ACC112 (cell line): Measurements from ENCODE around the gene RAD51B.

ENCODE experiments used
- H2AFZ ChIP-seq: fragments of 200-600 bp; sonication (generic); one replicate; pipeline ENCODE4 v1.6.0; 2017; ENCODE audit warnings: antibody characterized with exemption, low read length; ENCODE audit not compliant: unreplicated experiment
- H3K27ac ChIP-seq: fragments of 200-600 bp; sonication (generic); 2 replicates; pipeline ENCODE4 v1.5.1; 2014; ENCODE audit warnings: low read depth, mild to moderate bottlenecking, antibody characterized with exemption, low read length, moderate library complexity
- H3K27me3 ChIP-seq: fragments of 200-600 bp; sonication (generic); 2 replicates; pipeline ENCODE4 v1.6.1; 2014; ENCODE audit warnings: mild to moderate bottlenecking, antibody characterized with exemption, low read length, moderate library complexity, mixed read lengths; ENCODE audit not compliant: insufficient read depth
- H3K36me3 ChIP-seq: fragments of 200-600 bp; sonication (generic); 2 replicates; pipeline ENCODE4 v1.6.1; 2016; ENCODE audit warnings: mild to moderate bottlenecking, antibody characterized with exemption, low read length, moderate library complexity, mixed read lengths; ENCODE audit not compliant: insufficient read depth
- H3K4me1 ChIP-seq: fragments of 200-600 bp; sonication (generic); one replicate; pipeline ENCODE4 v1.6.1; 2016; ENCODE audit warnings: low read length, mixed read lengths; ENCODE audit not compliant: insufficient read depth, unreplicated experiment, control insufficient read depth
- H3K4me3 ChIP-seq: fragments of 200-600 bp; sonication (generic); 2 replicates; pipeline ENCODE4 v1.5.1; 2014; ENCODE audit warnings: mild to moderate bottlenecking, low read depth, low read length
- H3K79me2 ChIP-seq: fragments of 200-600 bp; sonication (generic); one replicate; pipeline ENCODE4 v1.6.0; 2016; ENCODE audit warnings: low read length; ENCODE audit not compliant: control insufficient read depth, unreplicated experiment, insufficient read depth

The RAD51B gene

GRCh38 chr14:68575426-68575825 is 755.8 kb downstream of the RAD51B start:
- Histone ChIP-seq H3K27ac (peak overlapping the region; percentile 93), H3K27me3 (no peaks in the 10 kb centered on the region), H3K4me3 (no peak overlapping the region), H3K4me1 (peaks cover 45% of the 10 kb centered on the region), H2AFZ (no peak overlapping the region), H3K79me2 (no peaks in the 10 kb centered on the region), H3K36me3 (no peaks in the 10 kb centered on the region)

- Histone ChIP-seq H2AFZ (peak overlapping the region; percentile 55), H3K27me3 (no peaks in the 10 kb centered on the region), H3K4me1 (peaks cover 45% of the 10 kb centered on the region), H3K79me2 (no peaks in the 10 kb centered on the region), H3K27ac (peak overlapping the region; percentile 93), H3K36me3 (no peaks in the 10 kb centered on the region), H3K4me3 (no peak overlapping the region)
Measured at GRCh38 chr14:68576031-68576430, 756.5 kb downstream of the RAD51B start.

DNA sequence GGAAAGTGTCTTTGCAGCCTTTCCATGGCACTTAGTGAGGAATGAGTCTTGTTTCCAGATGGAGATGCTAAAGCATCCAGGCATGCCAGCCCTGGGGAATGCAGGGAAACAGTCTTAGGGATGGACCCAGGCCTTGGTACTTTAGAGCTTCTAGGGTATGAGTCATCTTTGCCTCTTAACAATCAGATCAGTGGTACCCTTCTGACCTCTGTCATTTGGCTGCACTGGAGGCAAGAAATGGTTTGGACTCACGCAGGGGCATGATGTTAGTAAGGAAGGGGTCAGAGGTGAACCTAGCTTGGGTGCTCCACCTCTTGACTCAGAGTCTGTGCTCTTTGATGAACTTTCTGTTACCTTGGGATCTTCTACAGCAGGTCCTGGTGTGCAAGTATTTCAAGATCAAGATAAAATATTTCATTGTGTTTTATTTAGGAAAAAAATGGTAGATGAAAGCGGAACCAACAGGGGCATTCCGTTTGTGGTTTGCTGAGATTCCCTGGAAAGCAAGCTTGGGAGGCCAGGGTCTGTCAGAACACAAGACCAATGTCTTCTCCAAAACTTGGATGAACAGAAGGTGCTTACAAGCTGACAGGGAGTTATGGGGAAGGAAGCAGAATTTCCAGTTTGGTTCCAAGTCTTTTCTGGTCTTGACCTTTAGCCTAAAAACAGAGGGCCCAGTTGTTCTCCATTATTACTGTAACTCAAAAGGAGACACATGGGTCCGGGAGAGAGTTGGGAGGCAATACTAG is 757.1 kb downstream of the RAD51B start:
- Histone ChIP-seq H3K4me1 (peaks cover 45% of the 10 kb centered on the region), H3K4me3 (no peak overlapping the region), H3K27me3 (no peaks in the 10 kb centered on the region), H3K27ac (peak overlapping the region; percentile 93), H2AFZ (no peak overlapping the region), H3K36me3 (no peaks in the 10 kb centered on the region), H3K79me2 (no peaks in the 10 kb centered on the region)

- no peaks in the 10 kb centered on the region for H3K36me3 ChIP-seq
- H3K27me3 ChIP-seq, result no peaks in the 10 kb centered on the region
- H3K27ac ChIP-seq, result peak overlapping the region; percentile 93
- H3K4me1 ChIP-seq, result peaks cover 45% of the 10 kb centered on the region
- no peak overlapping the region for H2AFZ ChIP-seq
- H3K79me2 ChIP-seq, result no peaks in the 10 kb centered on the region
- no peak overlapping the region for H3K4me3 ChIP-seq
Measured at GRCh38 chr14:68577802-68578541, 758.4 kb downstream of the RAD51B start.

GRCh38 chr14:68578597-68578996 is 759.0 kb downstream of the RAD51B start:
- no peak overlapping the region for H2AFZ ChIP-seq
- no peaks in the 10 kb centered on the region for H3K27me3 ChIP-seq
- H3K36me3 ChIP-seq, result no peaks in the 10 kb centered on the region
- peak overlapping the region; percentile 93 for H3K27ac ChIP-seq
- H3K4me3 ChIP-seq, result no peak overlapping the region
- H3K4me1 ChIP-seq, result peaks cover 45% of the 10 kb centered on the region
- no peaks in the 10 kb centered on the region for H3K79me2 ChIP-seq

DNA sequence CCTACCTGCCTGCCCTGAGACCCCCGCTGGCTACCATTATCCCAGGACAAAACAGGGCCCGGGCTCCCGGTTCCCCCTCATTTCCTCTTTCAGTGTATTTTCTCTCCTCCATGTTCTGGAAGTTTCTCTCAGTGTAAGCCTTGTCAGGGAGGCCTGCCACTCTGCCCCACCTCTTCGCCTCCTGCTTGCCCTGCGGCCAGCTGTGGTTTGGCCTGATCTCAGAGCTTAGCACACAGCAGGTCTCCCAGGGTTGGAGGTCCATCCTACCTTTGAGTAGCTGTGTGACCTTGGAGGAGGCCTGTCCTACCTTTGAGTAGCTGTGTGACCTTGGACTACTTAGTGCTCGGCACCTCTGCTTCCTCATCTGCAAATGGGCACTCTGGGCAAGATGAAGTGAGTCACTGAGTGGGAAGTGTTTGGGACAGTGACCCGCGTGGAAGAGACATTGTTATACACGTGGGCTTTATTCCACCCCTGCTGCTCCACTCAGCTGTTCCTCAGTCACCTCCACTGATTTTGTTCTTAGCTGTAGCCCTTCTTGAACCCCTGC is 760.6 kb downstream of the RAD51B start:
- H2AFZ ChIP-seq, result no peak overlapping the region
- no peaks in the 10 kb centered on the region for H3K27me3 ChIP-seq
- no peaks in the 10 kb centered on the region for H3K36me3 ChIP-seq
- H3K4me3 ChIP-seq, result no peak overlapping the region
- H3K79me2 ChIP-seq, result no peaks in the 10 kb centered on the region
- H3K27ac ChIP-seq, result no peak overlapping the region
- peaks cover 39% of the 10 kb centered on the region for H3K4me1 ChIP-seq

- Histone ChIP-seq H3K4me1 (peaks cover 39% of the 10 kb centered on the region), H2AFZ (no peak overlapping the region), H3K4me3 (no peak overlapping the region), H3K27ac (no peak overlapping the region), H3K27me3 (no peaks in the 10 kb centered on the region), H3K79me2 (no peaks in the 10 kb centered on the region), H3K36me3 (no peaks in the 10 kb centered on the region)
Measured at GRCh38 chr14:68580671-68581070, 761.1 kb downstream of the RAD51B start.

DNA sequence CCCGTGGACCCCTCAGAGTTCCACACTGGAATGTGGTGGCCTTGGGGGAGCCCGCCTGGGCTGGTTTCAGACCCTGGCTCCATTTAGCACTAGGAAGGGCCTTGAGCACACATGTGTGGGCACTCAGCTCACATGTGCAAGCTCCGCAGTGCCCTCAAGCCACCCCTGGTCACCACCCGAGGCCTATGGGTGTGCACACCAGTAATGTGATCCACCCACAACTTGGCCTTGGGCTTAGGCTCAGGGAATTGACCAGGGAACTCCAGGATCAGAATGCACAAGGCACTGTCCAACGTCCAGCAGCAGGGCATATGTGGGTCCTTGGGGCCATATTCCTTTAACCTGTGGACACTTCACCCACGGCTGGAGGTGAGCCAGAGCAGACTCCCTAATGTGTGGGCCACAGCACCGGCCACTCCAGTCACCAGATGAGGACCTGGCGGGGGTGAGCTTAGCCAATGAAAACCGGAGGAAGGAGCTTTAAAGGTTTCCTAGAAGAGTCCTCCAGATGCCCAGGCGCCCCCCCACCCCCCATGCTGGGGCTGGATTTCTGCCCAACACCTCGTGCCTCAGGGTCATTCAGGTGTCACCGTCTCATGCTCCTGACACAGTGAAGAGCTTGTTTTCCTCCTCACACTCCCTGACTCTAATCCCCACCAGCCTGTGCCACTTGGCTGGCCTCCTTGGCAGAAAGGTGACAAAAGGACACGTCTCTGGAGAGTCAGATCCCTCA is 764.1 kb downstream of the RAD51B start:
- H3K27ac ChIP-seq, result no peak overlapping the region
- no peaks in the 10 kb centered on the region for H3K36me3 ChIP-seq
- no peak overlapping the region for H3K4me3 ChIP-seq
- no peaks in the 10 kb centered on the region for H3K79me2 ChIP-seq
- H3K27me3 ChIP-seq, result no peaks in the 10 kb centered on the region
- H3K4me1 ChIP-seq, result peaks cover 10% of the 10 kb centered on the region
- no peak overlapping the region for H2AFZ ChIP-seq

- Histone ChIP-seq H3K4me1 (peaks cover 6% of the 10 kb centered on the region), H3K27ac (no peak overlapping the region), H3K27me3 (no peaks in the 10 kb centered on the region), H3K79me2 (no peaks in the 10 kb centered on the region), H3K4me3 (no peak overlapping the region), H3K36me3 (no peaks in the 10 kb centered on the region), H2AFZ (no peak overlapping the region)
Measured at GRCh38 chr14:68584786-68585185, 765.2 kb downstream of the RAD51B start.

GRCh38 chr14:68585690-68586089 is 766.1 kb downstream of the RAD51B start:
- Histone ChIP-seq H3K27ac (no peak overlapping the region), H3K4me3 (no peak overlapping the region), H2AFZ (peak overlapping the region; percentile 44)

More at GRCh38 chr14:68585690-68586089, 766.1 kb downstream of the RAD51B start:
- no peaks in the 10 kb centered on the region for H3K27me3 ChIP-seq
- no peaks in the 10 kb centered on the region for H3K36me3 ChIP-seq
- no peaks in the 10 kb centered on the region for H3K79me2 ChIP-seq
- H3K4me1 ChIP-seq, result peaks cover 6% of the 10 kb centered on the region
